ENCODE measurements around the gene B9D1.

DNA sequence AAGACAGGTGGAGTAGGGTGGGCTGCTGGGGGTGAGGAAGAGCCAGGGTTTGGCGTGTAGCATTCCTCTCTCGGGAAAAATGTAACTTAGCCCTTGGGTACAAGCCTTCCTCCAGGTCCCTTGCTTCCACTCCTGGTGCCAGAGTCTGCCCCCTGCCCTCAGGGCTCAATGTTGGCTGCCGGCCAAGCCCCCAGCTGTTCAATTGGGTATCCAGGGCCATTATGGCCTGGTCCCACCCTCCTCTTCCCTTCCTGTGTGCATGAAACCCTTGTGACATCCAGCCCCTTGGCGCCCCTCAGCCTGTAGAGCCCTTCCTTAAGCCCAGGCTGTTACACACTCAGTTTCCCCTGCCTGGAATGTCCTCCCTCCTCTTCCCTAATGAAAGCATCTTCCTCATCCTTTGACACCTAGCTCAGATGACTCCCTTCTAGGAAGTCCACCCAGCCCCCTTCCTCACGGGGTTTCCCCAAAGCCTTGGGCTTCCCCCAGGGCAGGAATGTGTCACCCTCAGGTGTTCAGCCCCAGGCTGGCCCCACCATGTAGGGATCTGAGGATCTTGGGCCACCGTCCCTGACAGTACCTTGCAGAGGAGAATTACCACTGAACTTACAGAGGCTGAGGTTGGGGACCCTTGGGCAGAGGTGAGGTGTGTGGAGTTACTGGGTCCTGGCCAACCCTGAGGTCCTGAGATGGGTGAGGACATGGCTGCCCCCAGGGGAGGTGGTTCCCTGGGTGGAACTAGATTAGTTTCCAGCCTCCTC is 30.0 kb downstream of the B9D1 start:
- no peak for TF ChIP-seq TAF1 (IDR thresholded peaks at IDR 0.05; ENCODE audit: low read depth, low read length)
- no peak for TF ChIP-seq POLR2A (IDR thresholded peaks at IDR 0.05; ENCODE audit: low read depth, low read length)
